ENCODE results near the gene RPSA. TPM values are rescaled to one million over a fixed set of nuclear protein-coding genes. Genes with fewer than 3 reads are reported as not detected.
"Not testable (repeated sequence)": the region's sequence is repeated elsewhere in the genome, so short reads cannot be mapped to it uniquely, and the experiment has no call there.

Gene RPSA
- total RNA-seq, 2 donors from 2014 or later: 555 to 696 TPM

DNA sequence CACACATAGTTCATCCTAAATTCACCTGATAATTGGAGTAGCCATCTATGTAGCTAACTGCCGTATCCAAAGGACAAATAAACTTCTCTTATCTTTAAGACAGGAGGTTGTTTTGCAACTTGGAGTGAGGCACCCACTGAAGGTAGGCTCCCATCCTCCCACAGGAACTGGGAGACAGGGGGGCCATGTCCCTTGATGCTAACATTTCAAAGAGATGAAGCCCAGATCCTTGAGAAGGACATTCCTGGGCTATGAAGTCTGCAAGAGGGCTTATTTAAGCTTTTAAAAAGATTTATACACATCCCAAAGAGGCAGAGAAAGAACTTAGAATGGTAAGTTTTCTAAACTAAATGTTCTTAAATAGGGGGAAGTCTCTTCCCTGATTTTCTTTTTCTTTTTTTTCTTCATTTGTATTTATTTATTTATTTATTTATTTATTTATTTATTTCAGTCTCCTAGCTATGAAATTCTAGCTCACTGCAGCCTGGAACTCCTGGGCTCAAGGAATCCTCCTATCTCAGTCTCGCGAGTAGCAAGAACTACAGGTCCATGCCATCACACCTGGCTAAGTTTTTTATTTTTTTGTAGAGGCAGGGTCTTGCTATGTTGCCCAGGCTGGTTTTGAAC lies 48.2 kb downstream of the RPSA start:
- no peak for TF ChIP-seq POLR2A (IDR thresholded peaks at IDR 0.05)
- no peak for TF ChIP-seq CTCF (IDR thresholded peaks at IDR 0.05)
- Histone ChIP-seq H3K9me3 (no peaks in the 10 kb centered on the region), H3K27ac (no peak overlapping the region), H3K27me3 (no peaks in the 10 kb centered on the region), H3K36me3 (replicated peaks in 1 of 2; ENCODE audit: insufficient read depth in 1 of 2, low read depth in 2 of 2) (no peaks in the 10 kb centered on the region), H3K4me3 (no peak overlapping the region), H3K4me1 (no peaks in the 10 kb centered on the region)
- 39 to 44% methylated on average over 3 of the region's 3 CpGs for WGBS, 2 donors
- ATAC-seq: no peak
- intact Hi-C loops (cut with DNase I): no loop called here
- DNase-seq: no peak

- Histone ChIP-seq H3K4me3 (no peak overlapping the region), H3K27me3 (no peaks in the 10 kb centered on the region), H3K4me1 (no peaks in the 10 kb centered on the region), H3K36me3 (replicated peaks in 1 of 2; ENCODE audit: insufficient read depth in 1 of 2, low read depth in 2 of 2) (no peaks in the 10 kb centered on the region), H3K9me3 (no peaks in the 10 kb centered on the region), H3K27ac (no peak overlapping the region)
- no peak for TF ChIP-seq CTCF (IDR thresholded peaks at IDR 0.05)
- TF ChIP-seq POLR2A (IDR thresholded peaks at IDR 0.05): no peak
- DNase-seq (no peak), ATAC-seq (no peak)
- 84 to 89% methylated on average over 20 of the region's 20 CpGs for WGBS, 2 donors
- intact Hi-C loops (cut with DNase I): no loop called here
Measured at GRCh38 chr3:39456159-39456558, 49.6 kb downstream of the RPSA start.

- WGBS, 2 donors: 71 to 73% methylated on average over 9 of the region's 9 CpGs
- Histone ChIP-seq H3K9me3 (no peaks in the 10 kb centered on the region), H3K4me1 (no peaks in the 10 kb centered on the region), H3K4me3 (no peak overlapping the region), H3K27me3 (no peaks in the 10 kb centered on the region), H3K27ac (no peak overlapping the region), H3K36me3 (replicated peaks in 1 of 2; ENCODE audit: insufficient read depth in 1 of 2, low read depth in 2 of 2) (no peaks in the 10 kb centered on the region)
- intact Hi-C loops (cut with DNase I): no loop called here
- DNase-seq (no peak), ATAC-seq (no peak)
- TF ChIP-seq POLR2A (IDR thresholded peaks at IDR 0.05) (no peak), CTCF (IDR thresholded peaks at IDR 0.05) (no peak)
Measured at GRCh38 chr3:39457361-39457760, 50.8 kb downstream of the RPSA start.

DNA sequence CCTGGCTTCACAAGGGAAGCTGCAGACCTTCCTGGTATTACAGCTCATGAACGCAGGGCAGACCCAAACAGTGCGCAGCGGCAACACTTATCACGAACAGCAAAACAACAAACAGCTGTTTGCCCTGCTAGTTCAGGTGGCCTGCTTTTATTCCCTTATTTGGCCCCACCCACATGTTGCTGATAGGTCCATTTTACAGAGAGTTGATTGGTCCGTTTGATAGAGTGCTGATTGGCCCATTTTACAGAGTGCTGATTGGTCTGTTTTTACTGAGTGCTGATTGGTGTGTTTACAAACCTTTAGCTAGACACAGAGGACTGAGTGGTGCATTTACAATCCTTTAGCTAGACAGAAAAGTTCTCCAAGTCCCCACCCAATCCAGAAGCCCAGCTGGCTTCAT lies 52.1 kb downstream of the RPSA start:
- intact Hi-C loops (cut with DNase I); ATAC-seq; H3K27me3 ChIP-seq; H3K9me3 ChIP-seq; H3K36me3 ChIP-seq (replicated peaks in 1 of 2; ENCODE audit: insufficient read depth in 1 of 2, low read depth in 2 of 2); H3K4me1 ChIP-seq; H3K4me3 ChIP-seq; H3K27ac ChIP-seq; DNase-seq: not testable (repeated sequence)
- 73 to 90% methylated on average over 5 of the region's 5 CpGs for WGBS, 2 donors

- Histone ChIP-seq H3K9me3 (no peaks in the 10 kb centered on the region), H3K36me3 (replicated peaks in 1 of 2; ENCODE audit: insufficient read depth in 1 of 2, low read depth in 2 of 2) (no peaks in the 10 kb centered on the region), H3K27ac (no peak overlapping the region), H3K27me3 (no peaks in the 10 kb centered on the region), H3K4me3 (no peak overlapping the region), H3K4me1 (no peaks in the 10 kb centered on the region)
- WGBS, 2 donors: 64 to 65% methylated on average over 2 of the region's 2 CpGs
- no peak for TF ChIP-seq POLR2A (IDR thresholded peaks at IDR 0.05)
- DNase-seq: no peak
- ATAC-seq: no peak
- intact Hi-C loops (cut with DNase I): no loop called here
Measured at GRCh38 chr3:39460677-39461076, 54.2 kb downstream of the RPSA start.

Small RNA genes lying within 50 kb of the gene (small RNA-seq; reads per million reads assigned to genes)
- gene SNORA6 (not detected), gene SNORA62 (not detected)

Other genes starting within 250 kb of the RPSA start
- not detected for gene XIRP1, start 214.1 kb upstream of the RPSA start, total RNA-seq
- gene CX3CR1, start 126.7 kb upstream of the RPSA start, total RNA-seq: 1 to 10 TPM in 1 of 2 donors, not detected in 1; 1.3 TPM
- not detected for gene CCR8, start 77.0 kb upstream of the RPSA start, total RNA-seq
- gene SLC25A38, start 23.4 kb upstream of the RPSA start, total RNA-seq: 10 to 100 TPM; 17.5 to 28.8 TPM
- not detected for gene MOBP, start 61.0 kb downstream of the RPSA start, total RNA-seq